B cell (primary cell): ENCODE results near the gene CADPS. TPM values are rescaled to one million over a fixed set of nuclear protein-coding genes. Genes with fewer than 3 reads are reported as not detected.

Experiments used
- ATAC-seq: fragments of 200-7000 bp; cut with Tn5 transposase; one replicate; pipeline ENCODE4 v1.10.0; 2021; ENCODE audit warnings: low read depth, mild to moderate bottlenecking, moderate number of reproducible peaks, moderate library complexity
- CTCF ChIA-PET: fragments of 350-600 bp; sonication (Branson Sonifier 250); formaldehyde crosslinking; loops from one replicate; lab custom pipeline; 2021; ENCODE audit warnings: antibody characterized with exemption, inconsistent platforms; lab: Charles Lee
- POLR2A ChIA-PET: fragments of 350-600 bp; sonication (Branson Sonifier 250); formaldehyde crosslinking; loops from one replicate; lab custom pipeline; 2021; ENCODE audit warnings: antibody characterized with exemption; lab: Charles Lee
- DNase-seq: peaks from one replicate; pipeline ENCODE4 v3.0.0; 2013
- H2AFZ ChIP-seq: 2 replicates; pipeline ENCODE4 v1.6.1; 2012; ENCODE audit warnings: mild to moderate bottlenecking, low read depth, low read length; ENCODE audit not compliant: insufficient read depth, poor library complexity, severe bottlenecking
- H3K27ac ChIP-seq, 2 donors: 1 replicate in 1 of 2; 2 replicates in 1 of 2; pipeline ENCODE4 v1.5.1; 2012 to 2013; ENCODE audit warnings: low read length in 2 of 2, mild to moderate bottlenecking in 2 of 2, moderate library complexity in 1 of 2
- H3K27me3 ChIP-seq, 4 experiments: fragments of 200-600 bp in 1 of 4; sonication (generic) in 1 of 4; replicated peaks in 1 of 4; 1 replicate in 2 of 4; 2 replicates in 2 of 4; pipeline versions ENCODE4 v1.6.1 to v1.7.0; 2013 to 2016; ENCODE audit warnings: low read length in 3 of 4, mild to moderate bottlenecking in 2 of 4, mixed read lengths in 1 of 4, moderate library complexity in 1 of 4; ENCODE audit not compliant: insufficient read depth in 4 of 4, control insufficient read depth in 3 of 4; ENCODE audit errors: control extremely low read depth in 1 of 4
- H3K36me3 ChIP-seq, 2 experiments: replicated peaks in 1 of 2; 1 replicate in 1 of 2; 2 replicates in 1 of 2; pipeline versions ENCODE4 v1.6.1 to v1.7.1; 2013; ENCODE audit warnings: low read length in 1 of 2; ENCODE audit not compliant: insufficient read depth in 2 of 2, control insufficient read depth in 1 of 2; ENCODE audit errors: control extremely low read depth in 1 of 2, extremely low read depth in 1 of 2
- H3K4me1 ChIP-seq, 2 donors: fragments of 200-600 bp in 1 of 2; sonication (generic) in 1 of 2; 1 replicate in 1 of 2; 2 replicates in 1 of 2; pipeline versions ENCODE4 v1.5.1 to v1.6.1; 2013 to 2017; ENCODE audit warnings: low read length in 2 of 2; ENCODE audit not compliant: control insufficient read depth in 2 of 2, insufficient read depth in 2 of 2
- H3K4me2 ChIP-seq: replicated peaks from 2 replicates; pipeline ENCODE3; 2012; ENCODE audit warnings: mild to moderate bottlenecking, low read depth, low read length; ENCODE audit not compliant: poor library complexity, severe bottlenecking
- H3K4me3 ChIP-seq, 5 experiments: fragments of 200-600 bp in 1 of 5; sonication (generic) in 1 of 5; 1 replicate in 3 of 5; 2 replicates in 2 of 5; pipeline versions ENCODE4 v1.5.1 to v1.7.0; 2011 to 2016; ENCODE audit warnings: low read length in 4 of 5, mild to moderate bottlenecking in 4 of 5, low read depth in 2 of 5, control low read depth in 1 of 5, moderate library complexity in 1 of 5; ENCODE audit not compliant: insufficient read depth in 1 of 5; ENCODE audit errors: control extremely low read depth in 1 of 5, extremely low read depth in 1 of 5
- H3K79me2 ChIP-seq: fragments of 200-600 bp; sonication (generic); one replicate; pipeline ENCODE4 v1.6.0; 2016; ENCODE audit warnings: low read length; ENCODE audit not compliant: control insufficient read depth, insufficient read depth
- H3K9ac ChIP-seq: fragments of 200-600 bp; sonication (generic); 2 replicates; pipeline ENCODE4 v1.6.1; 2017; ENCODE audit warnings: mild to moderate bottlenecking, low read length, moderate library complexity
- H3K9me3 ChIP-seq, 3 donors: one replicate each; pipeline versions ENCODE4 v1.6.1 to v1.7.1; 2013; ENCODE audit warnings: low read length in 2 of 3; ENCODE audit not compliant: control insufficient read depth in 2 of 3, insufficient read depth in 1 of 3; ENCODE audit errors: control extremely low read depth in 1 of 3
- H4K20me1 ChIP-seq: 2 replicates; pipeline ENCODE4 v1.6.0; 2012; ENCODE audit warnings: mild to moderate bottlenecking, low read length; ENCODE audit not compliant: insufficient read depth, control insufficient read depth, poor library complexity, severe bottlenecking
- H3K27ac Mint-ChIP-seq: one replicate; pipeline ENCODE4 v1.8.0; 2021; ENCODE audit warnings: mixed read lengths
- H3K27me3 Mint-ChIP-seq: one replicate; pipeline ENCODE4 v1.8.0; 2021; ENCODE audit warnings: mixed read lengths
- H3K4me1 Mint-ChIP-seq: one replicate; pipeline ENCODE4 v1.8.0; 2021; ENCODE audit warnings: mixed read lengths
- H3K4me3 Mint-ChIP-seq: one replicate; pipeline ENCODE4 v1.8.0; 2021; ENCODE audit warnings: mixed read lengths
- H3K9me3 Mint-ChIP-seq: one replicate; pipeline ENCODE4 v1.8.0; 2022; ENCODE audit warnings: mixed read lengths; ENCODE audit not compliant: insufficient read depth
- CTCF ChIP-seq: fragments of 200-600 bp; IDR thresholded peaks from one replicate; pipeline ENCODE4 v1.8.0; 2022; ENCODE audit warnings: antibody characterized with exemption, mild to moderate bottlenecking
- EZH2 ChIP-seq: IDR thresholded peaks from 2 replicates; pipeline ENCODE4 v1.6.1; 2012; ENCODE audit warnings: borderline replicate concordance, low read depth, mild to moderate bottlenecking, moderate library complexity, low read length; ENCODE audit not compliant: insufficient read depth, poor library complexity, severe bottlenecking
- WGBS: methylation state at CpG from one replicate; pipeline ENCODE4 v1.1.5; 2013; ENCODE audit warnings: missing lambda C conversion rate; ENCODE audit not compliant: insufficient coverage; 5-methylcytosine and 5-hydroxymethylcytosine counted together
- intact Hi-C: fragments of 100-400 bp; cut with micrococcal nuclease; formaldehyde crosslinking; loops from one replicate; pipeline ENCODE4 v1.10.0; 2022
- polyA plus RNA-seq: library from polyadenylated mRNA; depleted of rRNA; stranded (reverse); fragments of >200 nt; gene quantifications from 2 replicates; pipeline ENCODE4 v1.2.3, GENCODE V29; 2012
- total RNA-seq, 2 donors: library from RNA; stranded (reverse); fragments of 120-200 nt in 1 of 2; gene quantifications; 1 replicate in 1 of 2; 2 replicates in 1 of 2; pipeline versions ENCODE4 v1.2.3 to v1.2.4, GENCODE V29; 2013 to 2022

The CADPS gene
- total and polyA plus RNA-seq, 2 donors (not counting 1 experiment from before 2014, with no cell fraction given) = 0.16 to 0.22 TPM

GRCh38 chr3:62497156-62497555 lies 378.1 kb downstream of the CADPS start:
- H3K27ac ChIP-seq = no peak overlapping the region
- no peak for TF ChIP-seq CTCF
- no peak for TF ChIP-seq EZH2
- no peaks in the 10 kb centered on the region for H3K27me3 ChIP-seq
- H3K4me3 ChIP-seq = no peak overlapping the region
- H3K4me1 ChIP-seq = no peaks in the 10 kb centered on the region
- Mint-ChIP-seq H3K4me1 (no peaks in the 10 kb centered on the region), H3K9me3 (no peaks in the 10 kb centered on the region), H3K27ac (no peak overlapping the region), H3K27me3 (no peaks in the 10 kb centered on the region), H3K4me3 (no peak overlapping the region)
- DNase-seq = no peak
- ChIA-PET CTCF (no interaction called here), POLR2A (no interaction called here)
- H2AFZ ChIP-seq = no peak overlapping the region
- H3K79me2 ChIP-seq = no peaks in the 10 kb centered on the region
- no peaks in the 10 kb centered on the region for H3K36me3 ChIP-seq
- no peak overlapping the region for H3K4me2 ChIP-seq
- H4K20me1 ChIP-seq = no peaks in the 10 kb centered on the region
- no peak for ATAC-seq
- intact Hi-C loops = no loop called here
- WGBS = no CpG with 5 or more reads among the region's 5 CpGs
- no peaks in the 10 kb centered on the region for H3K9me3 ChIP-seq
- no peak overlapping the region for H3K9ac ChIP-seq

GRCh38 chr3:62496503-62496902 lies 378.7 kb downstream of the CADPS start:
- DNase-seq = no peak
- no peak overlapping the region for H3K27ac ChIP-seq
- no peaks in the 10 kb centered on the region for H3K9me3 ChIP-seq
- POLR2A ChIA-PET = no interaction called here
- H3K4me2 ChIP-seq = no peak overlapping the region
- no peaks in the 10 kb centered on the region for H3K36me3 ChIP-seq
- Mint-ChIP-seq H3K4me3 (no peak overlapping the region), H3K4me1 (no peaks in the 10 kb centered on the region), H3K9me3 (no peaks in the 10 kb centered on the region), H3K27ac (no peak overlapping the region), H3K27me3 (no peaks in the 10 kb centered on the region)
- TF ChIP-seq CTCF (no peak), EZH2 (no peak)
- no peaks in the 10 kb centered on the region for H3K27me3 ChIP-seq
- no peak overlapping the region for H2AFZ ChIP-seq
- CTCF ChIA-PET = no interaction called here
- no peaks in the 10 kb centered on the region for H3K79me2 ChIP-seq
- H4K20me1 ChIP-seq = no peaks in the 10 kb centered on the region
- intact Hi-C loops = no loop called here
- 100% methylated on average over 1 of the region's 2 CpGs for WGBS
- no peak for ATAC-seq
- H3K4me3 ChIP-seq = no peak overlapping the region
- no peak overlapping the region for H3K9ac ChIP-seq
- H3K4me1 ChIP-seq = no peaks in the 10 kb centered on the region
